GM12873 (cell line): ENCODE results near the gene LTBR.

ENCODE experiments used
- CTCF ChIP-seq: IDR thresholded peaks from 2 replicates; pipeline ENCODE4 v1.5.1; 2012; ENCODE audit warnings: low read depth, mild to moderate bottlenecking, moderate library complexity, low read length, control low read depth; ENCODE audit not compliant: insufficient read depth; ENCODE audit errors: missing control alignments

The LTBR gene

GRCh38 chr12:6367969-6368892 lies 15.7 kb upstream of the LTBR start:
- TF ChIP-seq CTCF = no peak

GRCh38 chr12:6368906-6369525 lies 14.9 kb upstream of the LTBR start:
- no peak for TF ChIP-seq CTCF

GRCh38 chr12:6369916-6370575 lies 13.9 kb upstream of the LTBR start:
- TF ChIP-seq CTCF = no peak

GRCh38 chr12:6370576-6370935 lies 13.4 kb upstream of the LTBR start:
- no peak for TF ChIP-seq CTCF

GRCh38 chr12:6370994-6371754 lies 12.8 kb upstream of the LTBR start:
- no peak for TF ChIP-seq CTCF

GRCh38 chr12:6372403-6373003 lies 11.5 kb upstream of the LTBR start:
- no peak for TF ChIP-seq CTCF
